Cardiac muscle cell (in vitro differentiated cells and primary cell): ENCODE measurements around the gene FAM120B. TPM values are rescaled to one million over a fixed set of nuclear protein-coding genes. Genes with fewer than 3 reads are reported as not detected.

Source experiments
- DNase-seq, 2 donors: peaks; one replicate each; pipeline versions ENCODE4 v3.0.0 to v3.0.0-alpha.2; 2010 to 2017; ENCODE audit warnings: low read depth in 1 of 2, low spot score in 1 of 2
- H3K27ac ChIP-seq: fragments of 200-600 bp; sonication (generic); 2 replicates; pipeline ENCODE4 v1.5.1; 2016
- H3K27me3 ChIP-seq: fragments of 200-600 bp; sonication (generic); 2 replicates; pipeline ENCODE4 v1.6.0; 2016; ENCODE audit warnings: control low read depth
- H3K36me3 ChIP-seq: fragments of 200-600 bp; sonication (generic); 2 replicates; pipeline ENCODE4 v1.5.1; 2016; ENCODE audit warnings: control low read depth
- H3K4me1 ChIP-seq: fragments of 200-600 bp; sonication (generic); 2 replicates; pipeline ENCODE4 v1.8.1; 2017; ENCODE audit warnings: low read depth, mild to moderate bottlenecking, mixed run types
- H3K4me3 ChIP-seq: fragments of 200-600 bp; sonication (generic); 2 replicates; pipeline ENCODE4 v1.5.1; 2016; ENCODE audit warnings: mild to moderate bottlenecking
- H3K9me3 ChIP-seq: fragments of 200-600 bp; sonication (generic); 2 replicates; pipeline ENCODE4 v1.5.1; 2017; ENCODE audit warnings: low read depth, mild to moderate bottlenecking, control low read depth
- CTCF ChIP-seq: IDR thresholded peaks from 2 replicates; pipeline ENCODE4 v1.5.1; 2012; ENCODE audit warnings: low read depth, mild to moderate bottlenecking, low read length
- polyA plus RNA-seq: library from polyadenylated mRNA; unstranded; fragments of >200 nt; fragmentation: Nextera tagmentation; extraction: Ambion mirVana; gene quantifications from 2 replicates; pipeline ENCODE4 v1.2.1, GENCODE V29; 2016
- total RNA-seq: library from RNA; depleted of rRNA; stranded (reverse); fragments of >200 nt; gene quantifications from 2 replicates; pipeline ENCODE4 v1.2.3, GENCODE V29; 2016

Gene FAM120B
- total and polyA plus RNA-seq, 2 experiments from 2014 or later, result 13.2 to 24.9 TPM

- H3K27me3 ChIP-seq, result no peaks in the 10 kb centered on the region
- TF ChIP-seq CTCF, result no peak
- H3K36me3 ChIP-seq, result no peaks in the 10 kb centered on the region
- H3K27ac ChIP-seq, result no peak overlapping the region
- no peak overlapping the region for H3K4me3 ChIP-seq
- no peak for DNase-seq
- no peaks in the 10 kb centered on the region for H3K4me1 ChIP-seq
- no peaks in the 10 kb centered on the region for H3K9me3 ChIP-seq
These were observed 35.5 kb upstream of the FAM120B start for GRCh38 chr6:170270984-170271593.

GRCh38 chr6:170271771-170272314 is 34.7 kb upstream of the FAM120B start:
- H3K4me3 ChIP-seq, result no peak overlapping the region
- H3K27ac ChIP-seq, result no peak overlapping the region
- DNase-seq, result no peak
- H3K27me3 ChIP-seq, result no peaks in the 10 kb centered on the region
- H3K4me1 ChIP-seq, result no peaks in the 10 kb centered on the region
- no peak for TF ChIP-seq CTCF
- no peaks in the 10 kb centered on the region for H3K36me3 ChIP-seq
- no peaks in the 10 kb centered on the region for H3K9me3 ChIP-seq

- no peak for TF ChIP-seq CTCF
- DNase-seq, result no peak
- Histone ChIP-seq H3K4me1 (no peaks in the 10 kb centered on the region), H3K4me3 (no peak overlapping the region), H3K36me3 (no peaks in the 10 kb centered on the region), H3K27ac (no peak overlapping the region), H3K27me3 (no peaks in the 10 kb centered on the region), H3K9me3 (no peaks in the 10 kb centered on the region)
These were observed 34.1 kb upstream of the FAM120B start for GRCh38 chr6:170272341-170273065.

- Histone ChIP-seq H3K27me3 (no peaks in the 10 kb centered on the region), H3K27ac (no peak overlapping the region), H3K9me3 (no peaks in the 10 kb centered on the region), H3K36me3 (no peaks in the 10 kb centered on the region), H3K4me1 (no peaks in the 10 kb centered on the region), H3K4me3 (no peak overlapping the region)
- no peak for DNase-seq
- TF ChIP-seq CTCF, result no peak
These were observed 33.4 kb upstream of the FAM120B start for GRCh38 chr6:170273191-170273590.

- TF ChIP-seq CTCF, result no peak
- Histone ChIP-seq H3K4me3 (no peak overlapping the region), H3K27me3 (no peaks in the 10 kb centered on the region), H3K9me3 (no peaks in the 10 kb centered on the region), H3K4me1 (no peaks in the 10 kb centered on the region), H3K36me3 (no peaks in the 10 kb centered on the region), H3K27ac (no peak overlapping the region)
- no peak for DNase-seq
These were observed 32.9 kb upstream of the FAM120B start for GRCh38 chr6:170273681-170274080.
